GM12878 (cell line): Measurements from ENCODE around the gene MX1. TPM values are rescaled to one million over a fixed set of nuclear protein-coding genes. Genes with fewer than 3 reads are reported as not detected.

Source experiments
- ATAC-seq: fragments of 200-7000 bp; cut with Tn5 transposase; 3 replicates; pipeline ENCODE4 v1.9.1; 2020; ENCODE audit warnings: mild to moderate bottlenecking, moderate library complexity
- BruUV-seq: library from RNA; stranded (reverse); fragments of 400-500 nt; replicated peaks from 2 replicates; lab custom pipeline; 2021; lab: Mats Ljungman, UMichigan
- CTCF ChIA-PET: fragments of 300-600 bp; sonication (Branson Sonifier 250); formaldehyde crosslinking; extraction: SDS; loops from one replicate; lab custom pipeline; 2021; ENCODE audit warnings: inconsistent platforms; lab: Yijun Ruan, JAX
- POLR2A ChIA-PET: fragments of 350-600 bp; formaldehyde crosslinking; extraction: SDS; loops from one replicate; lab custom pipeline; 2021; ENCODE audit warnings: inconsistent platforms; lab: Charles Lee
- RAD21 ChIA-PET: fragments of 300-600 bp; sonication (Branson Sonifier 250); formaldehyde crosslinking; loops from one replicate; lab custom pipeline; 2023; ENCODE audit warnings: antibody characterized with exemption; ENCODE audit not compliant: unreplicated experiment; lab: Charles Lee
- SMC1A ChIA-PET: fragments of 300-600 bp; sonication (Branson Sonifier 250); formaldehyde crosslinking; loops from one replicate; lab custom pipeline; 2023; ENCODE audit not compliant: unreplicated experiment, uncharacterized antibody; lab: Charles Lee
- DNase-seq: peaks from one replicate; pipeline ENCODE4 v3.0.0-alpha.2; 2011; ENCODE audit warnings: low read depth, low spot score
- FAIRE-seq: peaks from 3 replicates; lab custom pipeline; 2011; peaks lifted over from hg19 to GRCh38; lab: Jason Lieb, UNC
- H2AFZ ChIP-seq: 2 replicates; pipeline ENCODE4 v1.6.0; 2011; ENCODE audit warnings: low read depth, low read length, control low read depth; ENCODE audit not compliant: control insufficient read depth
- H3K27ac ChIP-seq: 2 replicates; pipeline ENCODE4 v1.5.1; 2011; ENCODE audit warnings: control low read depth; ENCODE audit not compliant: control insufficient read depth, insufficient read depth
- H3K27me3 ChIP-seq, 2 experiments: replicated peaks in 1 of 2; 2 replicates each; pipeline versions ENCODE4 v1.6.0 to v1.6.1; 2011; ENCODE audit warnings: low read length in 1 of 2; ENCODE audit not compliant: control insufficient read depth in 2 of 2, insufficient read depth in 2 of 2
- H3K36me3 ChIP-seq, 2 experiments: 2 replicates each; pipeline ENCODE4 v1.5.1; 2011; ENCODE audit warnings: low read length in 1 of 2; ENCODE audit not compliant: control insufficient read depth in 2 of 2, insufficient read depth in 2 of 2
- H3K4me1 ChIP-seq: 2 replicates; pipeline ENCODE4 v1.6.1; 2011; ENCODE audit warnings: mild to moderate bottlenecking, low read length, moderate library complexity, mixed read lengths; ENCODE audit not compliant: control insufficient read depth, insufficient read depth
- H3K4me2 ChIP-seq: 2 replicates; pipeline ENCODE4 v1.6.0; 2011; ENCODE audit warnings: control low read depth; ENCODE audit not compliant: control insufficient read depth, insufficient read depth
- H3K4me3 ChIP-seq: fragments of 200-600 bp; sonication (generic); 2 replicates; pipeline ENCODE4 v1.5.1; 2016
- H3K79me2 ChIP-seq: 2 replicates; pipeline ENCODE4 v1.6.0; 2011; ENCODE audit warnings: low read length; ENCODE audit not compliant: control insufficient read depth, insufficient read depth
- H3K9ac ChIP-seq: 2 replicates; pipeline ENCODE4 v1.8.0; 2011; ENCODE audit warnings: low read length, control low read depth, mixed read lengths; ENCODE audit not compliant: control insufficient read depth, insufficient read depth
- H3K9me3 ChIP-seq: replicated peaks from 3 replicates; pipeline ENCODE4 v1.5.1; 2011; ENCODE audit warnings: mild to moderate bottlenecking, low read length; ENCODE audit not compliant: control insufficient read depth, insufficient read depth
- H4K20me1 ChIP-seq: 2 replicates; pipeline ENCODE4 v1.6.0; 2011; ENCODE audit not compliant: control insufficient read depth, insufficient read depth
- BMI1 ChIP-seq: fragments of 450-650 bp; IDR thresholded peaks from 2 replicates; pipeline ENCODE4 v1.6.1; 2016; ENCODE audit warnings: mild to moderate bottlenecking, moderate library complexity, borderline replicate concordance
- DPF2 ChIP-seq: fragments of 450-650 bp; IDR thresholded peaks from 2 replicates; pipeline ENCODE4 v1.6.1; 2017; ENCODE audit warnings: mild to moderate bottlenecking
- ESRRA ChIP-seq: IDR thresholded peaks from 2 replicates; pipeline ENCODE4 v1.6.1; 2012; ENCODE audit warnings: mild to moderate bottlenecking, low read length, improper control_type of control experiment
- HCFC1 ChIP-seq: fragments of 150-350 bp; IDR thresholded peaks from 2 replicates; pipeline ENCODE4 v1.6.1; 2014; ENCODE audit warnings: low read length
- HDAC6 ChIP-seq: fragments of 200-600 bp; sonication (generic); IDR thresholded peaks from one replicate; pipeline ENCODE4 v1.8.0; 2017; ENCODE audit warnings: antibody characterized with exemption; ENCODE audit not compliant: unreplicated experiment
- IRF4 ChIP-seq: IDR thresholded peaks from 2 replicates; pipeline ENCODE4 v1.6.1; 2011; ENCODE audit warnings: low read depth, low read length
- JUNB ChIP-seq: IDR thresholded peaks from 2 replicates; pipeline ENCODE4 v1.6.1; 2016; ENCODE audit warnings: antibody characterized with exemption, mild to moderate bottlenecking
- JUND ChIP-seq: IDR thresholded peaks from 2 replicates; pipeline ENCODE4 v1.6.1; 2012; ENCODE audit warnings: low read depth, mild to moderate bottlenecking, low read length, improper control_type of control experiment, moderate library complexity
- MYB ChIP-seq: fragments of 150-350 bp; IDR thresholded peaks from 2 replicates; pipeline ENCODE4 v1.6.1; 2014; ENCODE audit warnings: mild to moderate bottlenecking, low read depth, low read length, borderline replicate concordance
- NR2C1 ChIP-seq: fragments of 450-650 bp; IDR thresholded peaks from 2 replicates; pipeline ENCODE4 v1.6.1; 2017; ENCODE audit warnings: antibody characterized with exemption, mild to moderate bottlenecking, moderate library complexity
- POLR2A ChIP-seq: IDR thresholded peaks from 2 replicates; pipeline ENCODE4 v1.6.1; 2011; ENCODE audit warnings: low read depth, mild to moderate bottlenecking, low read length
- RUNX3 ChIP-seq: IDR thresholded peaks from 2 replicates; pipeline ENCODE4 v1.6.1; 2012; ENCODE audit warnings: low read length, inconsistent platforms
- SIX5 ChIP-seq: IDR thresholded peaks from 2 replicates; pipeline ENCODE4 v1.6.1; 2011; ENCODE audit warnings: mild to moderate bottlenecking, low read depth, low read length, moderate library complexity; ENCODE audit not compliant: severe bottlenecking
- SKIL ChIP-seq: fragments of 450-650 bp; IDR thresholded peaks from 2 replicates; pipeline ENCODE4 v1.6.1; 2017; ENCODE audit warnings: mild to moderate bottlenecking, low read depth, inconsistent platforms; ENCODE audit not compliant: poor library complexity, severe bottlenecking
- SMAD5 ChIP-seq: IDR thresholded peaks from 2 replicates; pipeline ENCODE4 v1.6.1; 2016; ENCODE audit warnings: antibody characterized with exemption, low read depth
- TARDBP ChIP-seq: IDR thresholded peaks from 2 replicates; pipeline ENCODE4 v1.6.1; 2016; ENCODE audit warnings: borderline replicate concordance
- TBL1XR1 ChIP-seq: IDR thresholded peaks from 2 replicates; pipeline ENCODE4 v1.6.1; 2012; ENCODE audit warnings: low read depth, low read length, improper control_type of control experiment
- ZBED1 ChIP-seq: IDR thresholded peaks from 2 replicates; pipeline ENCODE4 v1.6.1; 2016; ENCODE audit warnings: borderline replicate concordance
- ZNF384 ChIP-seq: IDR thresholded peaks from 2 replicates; pipeline ENCODE4 v1.6.1; 2012; ENCODE audit warnings: low read depth, mild to moderate bottlenecking, low read length, improper control_type of control experiment, borderline replicate concordance
- ZZZ3 ChIP-seq: IDR thresholded peaks from 2 replicates; pipeline ENCODE4 v1.6.1; 2011; ENCODE audit warnings: low read depth; ENCODE audit not compliant: control insufficient read depth, insufficient read length
- WGBS: methylation state at CpG from one replicate; pipeline ENCODE4 v1.1.6; 2016; ENCODE audit warnings: low lambda C conversion rate; ENCODE audit not compliant: insufficient replicate concordance, insufficient coverage; ENCODE audit errors: missing lambda C conversion rate; 5-methylcytosine and 5-hydroxymethylcytosine counted together
- in situ Hi-C: fragments of 300-500 bp; cut with MboI; formaldehyde crosslinking; loops from 9 replicates; pipeline ENCODE4 v1.14.3; 2018; ENCODE audit warnings: mixed read lengths
- intact Hi-C: fragments of 100-400 bp; cut with micrococcal nuclease; formaldehyde crosslinking; loops from one replicate; pipeline ENCODE4 v1.14.2; 2022; ENCODE audit not compliant: unreplicated experiment
- polyA plus RNA-seq, 11 experiments: library from polyadenylated mRNA; depleted of rRNA in 4 of 11; unstranded in 6 of 11; stranded (reverse) in 5 of 11; fragments of >200 nt; fragmentation: Nextera tagmentation in 4 of 11; fragmentation: Illumina TruSeq in 1 of 11; extraction: Ambion mirVana in 4 of 11; extraction: Trizol in 1 of 11; gene quantifications; 1 replicate in 1 of 11; 2 replicates in 10 of 11; pipeline versions ENCODE4 v1.2.1 to v1.2.3, GENCODE V29; 2011 to 2016; ENCODE audit warnings: inconsistent platforms in 2 of 11, missing spikeins in 2 of 11, low read depth in 1 of 11
- total RNA-seq, 4 experiments: library from RNA; depleted of rRNA in 3 of 4; stranded (reverse); fragments of >200 nt in 3 of 4; fragmentation: Illumina TruSeq in 1 of 4; extraction: Trizol in 1 of 4; gene quantifications; 2 replicates each; pipeline versions ENCODE4 v1.2.1 to v1.2.3, GENCODE V29; 2013 to 2021

MX1 gene
- total and polyA plus RNA-seq, 10 of the 15 experiments (the other 5 are each of a cell fraction or from before 2014, with no cell fraction given), result 75.9 to 385 (median 302) TPM

GRCh38 chr21:41479686-41480085 is 53.6 kb downstream of the MX1 start:
- POLR2A ChIA-PET, result no interaction called here
- 0 out of 2 replicates have a peak, but pooled peaks cover 3% of the 10 kb centered on the region for H3K4me1 ChIP-seq
- 48% methylated on average over 8 of the region's 8 CpGs for WGBS
- H3K79me2 ChIP-seq, result no peaks in the 10 kb centered on the region
- no peak for FAIRE-seq
- BruUV-seq, result no TSS peak
- no peak overlapping the region for H3K4me2 ChIP-seq
- H3K36me3 ChIP-seq, result no peaks in the 10 kb centered on the region
- DNase-seq, result no peak
- no peaks in the 10 kb centered on the region for H3K9me3 ChIP-seq
- H3K4me3 ChIP-seq, result no peak overlapping the region
- no peaks in the 10 kb centered on the region for H3K27me3 ChIP-seq
- intact Hi-C loops, result loop anchor here (5.0 kb wide), 1 partner anchor 123 kb away; no protein-coding TSS in a partner anchor
- RAD21 ChIA-PET, result no interaction called here
- TF ChIP-seq JUNB, result no peak
- no peak for TF ChIP-seq SIX5
- TF ChIP-seq HCFC1, result no peak
- no peak for TF ChIP-seq SKIL
- no peak for TF ChIP-seq ZNF384
- no peak for TF ChIP-seq NR2C1
- TF ChIP-seq TARDBP, result no peak
- TF ChIP-seq ZZZ3, result no peak
- TF ChIP-seq POLR2A, result no peak
- TF ChIP-seq BMI1, result no peak
- no peak for TF ChIP-seq ZBED1
- TF ChIP-seq MYB, result no peak
- no peak for TF ChIP-seq RUNX3
- TF ChIP-seq TBL1XR1, result no peak
- TF ChIP-seq JUND, result no peak
- TF ChIP-seq DPF2, result no peak
- TF ChIP-seq ESRRA, result no peak
- TF ChIP-seq HDAC6, result no peak
- TF ChIP-seq IRF4, result no peak
- no peak for TF ChIP-seq SMAD5
- no peak overlapping the region for H3K9ac ChIP-seq
- in situ Hi-C loops, result no loop called here
- H2AFZ ChIP-seq, result no peak overlapping the region
- CTCF ChIA-PET, result no interaction called here
- SMC1A ChIA-PET, result no interaction called here
- no peak overlapping the region for H3K27ac ChIP-seq
- no peaks in the 10 kb centered on the region for H4K20me1 ChIP-seq
- no peak for ATAC-seq
